GM18520 (cell line): ENCODE data around the gene LLGL2.

Experiments used
- ATAC-seq: cut with Tn5 transposase; IDR thresholded peaks from one replicate; pipeline ENCODE4 v1.9.1; 2021; ENCODE audit not compliant: unreplicated experiment

Gene LLGL2

DNA sequence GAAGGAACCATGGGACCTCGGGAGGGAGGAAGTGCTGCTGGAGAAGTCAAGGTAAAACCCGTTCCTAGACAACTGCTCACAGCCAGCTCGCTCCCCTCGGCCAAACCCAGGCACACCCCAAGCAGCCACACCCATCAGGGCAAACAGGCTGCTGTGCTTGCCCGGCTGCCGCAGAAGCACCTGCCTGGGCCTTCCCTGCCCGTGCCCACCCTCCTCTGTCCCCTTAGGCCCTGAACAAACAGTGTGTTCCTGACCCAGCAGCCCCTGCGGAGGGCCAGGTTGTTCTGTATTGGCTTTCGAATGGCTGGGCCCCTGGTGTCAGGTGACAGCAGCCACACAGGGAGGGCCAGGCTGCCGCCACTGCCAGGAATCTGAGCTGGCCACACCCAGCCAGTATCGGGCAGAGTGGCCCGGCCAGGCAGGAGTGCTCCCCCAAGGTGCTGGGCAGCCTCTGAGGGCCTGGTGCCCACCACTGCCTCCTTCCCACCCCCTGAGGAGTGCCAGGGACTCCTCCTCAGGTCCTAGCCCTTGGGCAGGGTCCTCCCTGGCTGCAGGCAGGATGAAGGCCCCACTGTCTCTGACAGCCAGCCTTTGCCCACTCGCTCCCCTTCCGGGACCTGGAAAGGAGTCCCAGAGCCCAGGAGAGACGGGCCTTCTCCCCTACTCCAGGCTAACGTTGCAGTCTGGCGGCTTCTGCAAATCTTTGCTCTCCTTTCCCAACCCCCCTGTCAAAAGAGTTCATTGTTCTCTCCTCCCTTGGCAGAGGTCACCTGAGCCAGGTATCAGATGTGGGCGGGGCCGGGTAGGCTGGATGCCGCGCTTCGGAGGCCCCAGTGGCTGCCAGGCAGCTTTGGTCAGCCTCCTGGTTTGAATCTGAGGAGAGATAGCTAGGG lies 24.0 kb downstream of the LLGL2 start:
- ATAC-seq = no peak

DNA sequence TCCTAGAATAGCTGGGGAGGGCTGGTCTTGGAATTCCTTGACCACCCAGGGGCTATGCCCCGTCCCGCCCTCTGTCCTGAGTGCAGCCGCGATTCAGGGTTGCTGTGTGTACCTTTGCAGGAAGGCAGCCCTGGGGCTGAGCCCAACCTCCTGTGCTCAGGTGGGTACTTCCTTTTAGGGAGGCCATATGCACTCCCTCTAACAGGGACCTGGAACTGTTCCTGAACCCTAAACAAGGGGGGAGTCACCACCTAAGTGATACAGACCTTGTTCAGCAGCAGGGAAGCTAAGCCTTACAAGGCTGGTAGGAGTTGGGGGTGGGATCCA lies 24.6 kb downstream of the LLGL2 start:
- no peak for ATAC-seq

DNA sequence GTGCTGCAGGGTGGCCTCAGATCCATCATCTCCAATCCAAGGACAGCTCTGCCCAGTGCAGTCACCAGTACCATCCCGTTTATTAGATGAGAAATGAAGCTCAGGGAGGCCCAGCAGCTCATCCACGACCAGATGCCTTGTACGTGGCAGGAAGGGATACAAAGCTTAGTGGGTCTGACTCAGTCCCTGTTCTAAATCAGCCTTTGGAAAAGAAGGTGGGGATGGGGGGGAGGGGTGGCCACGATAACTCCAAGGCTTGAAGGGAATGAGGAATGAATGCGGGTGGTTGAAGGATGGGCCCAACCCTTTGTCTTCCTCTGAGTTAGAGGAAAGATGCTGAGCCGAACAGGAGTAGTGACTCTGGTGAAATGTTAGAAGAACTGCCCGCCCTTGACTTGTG lies 25.8 kb downstream of the LLGL2 start:
- no peak for ATAC-seq

DNA sequence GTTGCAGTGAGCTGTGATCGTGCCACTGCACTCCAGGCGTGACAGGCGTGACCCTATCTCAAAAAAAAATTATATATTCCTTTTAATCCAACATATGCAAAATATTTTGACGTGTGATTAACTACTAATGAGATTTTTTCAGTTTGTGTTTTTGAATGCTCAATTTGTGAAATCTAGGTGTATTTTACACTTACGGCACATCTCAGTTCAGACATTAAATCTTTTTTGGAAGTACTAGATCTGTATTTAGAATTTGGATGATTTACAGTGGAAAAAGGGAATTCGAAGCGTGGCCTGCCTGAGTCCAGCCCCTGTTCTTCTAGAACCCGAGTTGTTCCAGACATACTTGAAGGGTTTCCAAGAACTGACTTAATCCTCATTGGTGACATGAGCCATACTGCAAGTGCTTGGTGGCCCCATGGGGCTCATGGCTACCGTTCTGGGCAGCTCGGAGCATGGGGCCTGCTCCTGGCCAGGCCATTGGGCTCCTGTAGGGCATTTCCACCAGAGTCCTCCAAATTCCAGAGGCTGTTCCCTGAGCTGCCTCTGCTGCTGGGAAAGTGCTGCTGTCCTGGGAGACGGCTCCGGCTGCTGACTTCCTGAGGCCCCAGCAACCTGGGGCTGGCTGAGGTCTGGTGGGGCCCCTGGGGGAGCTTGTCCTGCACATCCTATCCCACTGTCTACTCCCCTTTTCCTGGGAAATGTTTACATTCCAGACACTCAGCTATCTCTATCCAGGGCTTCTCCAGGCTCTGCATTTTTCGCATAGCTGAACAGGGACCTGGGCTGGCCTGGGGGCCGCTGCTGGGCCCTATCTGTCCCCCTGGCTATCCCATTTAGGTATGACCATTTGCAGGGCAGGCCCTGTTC lies 27.2 kb downstream of the LLGL2 start:
- no peak for ATAC-seq

DNA sequence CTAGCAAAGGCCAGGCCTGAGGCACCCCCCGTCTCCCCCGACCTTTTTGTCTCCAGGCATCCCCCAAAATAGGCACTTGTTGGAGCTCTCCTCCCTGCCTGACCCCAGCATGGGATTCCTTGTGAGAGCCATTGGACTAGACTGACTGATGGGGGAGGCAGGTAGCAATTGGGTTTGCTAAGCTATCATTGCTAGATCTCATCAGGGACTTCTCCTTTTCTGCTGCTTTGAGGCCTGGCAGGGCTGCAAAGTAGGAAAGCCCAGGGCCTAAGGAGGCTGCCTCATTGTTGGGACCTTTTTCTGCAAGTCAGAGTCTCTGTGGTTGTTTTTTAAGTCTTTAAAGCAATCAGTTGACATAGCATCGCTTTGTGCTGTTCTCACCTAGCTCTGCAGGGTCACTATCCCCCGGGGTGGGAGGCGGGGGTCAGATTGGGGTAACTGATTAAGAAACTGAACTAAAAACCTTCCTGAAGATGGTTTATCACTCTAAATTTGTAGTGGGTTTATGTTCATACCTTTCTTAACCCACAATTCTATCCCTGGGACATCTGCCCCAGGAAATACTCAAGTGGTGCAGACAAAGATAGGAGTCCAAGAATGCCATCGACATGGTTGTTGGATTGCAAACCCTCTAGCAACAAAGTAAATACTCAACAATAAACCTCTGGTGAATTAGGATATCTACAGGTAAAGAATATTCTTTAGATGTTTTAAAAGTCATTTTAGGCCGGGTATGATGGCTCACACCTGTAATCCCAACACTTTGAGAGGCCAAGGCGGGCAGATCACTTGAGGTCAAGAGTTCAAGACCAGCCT lies 28.0 kb downstream of the LLGL2 start:
- ATAC-seq = no peak

DNA sequence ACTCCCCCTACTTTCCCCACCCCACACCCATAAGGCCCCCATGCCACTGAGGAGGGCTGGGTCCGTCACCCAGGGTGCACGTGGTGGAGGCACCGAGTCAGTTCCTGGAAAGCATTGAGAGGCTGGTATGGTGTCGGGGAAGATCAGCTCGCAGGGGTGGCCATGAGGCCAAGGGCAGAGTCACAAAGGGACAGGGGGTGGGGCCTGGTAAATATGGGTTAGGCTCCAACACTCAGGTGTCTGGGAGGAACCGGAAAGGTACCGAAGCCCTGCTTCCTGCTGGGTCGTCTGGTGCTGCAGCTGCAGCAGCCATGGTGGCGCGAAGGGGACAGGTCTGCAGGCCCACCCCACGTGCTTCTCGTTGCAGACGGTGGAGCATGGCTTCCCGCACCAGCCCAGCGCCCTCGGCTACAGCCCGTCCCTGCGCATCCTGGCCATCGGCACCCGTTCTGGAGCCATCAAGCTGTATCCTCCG lies 30.2 kb downstream of the LLGL2 start:
- no peak for ATAC-seq

DNA sequence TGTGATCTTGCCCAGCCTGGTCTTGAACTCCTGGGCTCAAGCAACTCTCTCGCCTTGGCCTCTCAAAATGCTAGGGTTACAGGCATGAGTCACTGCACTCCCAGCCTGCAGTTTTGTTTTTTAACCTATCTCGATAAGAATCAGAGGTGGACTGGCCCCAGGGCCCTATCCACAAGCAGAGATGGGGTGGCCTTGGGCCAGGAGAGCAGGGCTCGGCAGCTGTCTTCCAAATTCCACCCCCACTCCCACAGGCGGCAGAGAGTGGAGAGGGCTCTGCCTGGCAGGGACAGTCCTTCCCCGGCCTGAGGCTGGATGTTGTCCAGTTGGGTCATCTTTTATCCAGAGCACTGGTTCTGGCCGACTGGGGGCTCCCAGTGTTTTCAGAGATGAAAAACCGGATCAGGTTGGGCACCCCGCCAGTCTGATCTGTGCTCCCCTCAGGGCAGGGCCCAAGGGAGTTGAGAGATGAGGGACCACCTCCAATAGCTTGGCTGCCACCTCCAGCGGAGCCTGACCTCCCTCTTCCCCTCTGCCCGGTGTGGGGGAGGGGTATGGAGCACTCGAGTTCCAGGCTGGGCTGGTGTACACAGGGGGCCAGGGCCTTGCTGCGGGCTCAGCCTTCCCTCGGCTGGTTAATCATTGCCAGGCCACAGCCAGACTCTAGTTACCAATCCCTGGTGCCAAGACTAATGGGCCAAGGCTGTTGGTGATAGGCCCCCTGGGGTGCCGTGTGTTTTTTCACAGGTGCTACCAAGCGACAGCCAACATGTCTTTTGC lies 31.8 kb downstream of the LLGL2 start:
- ATAC-seq = no peak

DNA sequence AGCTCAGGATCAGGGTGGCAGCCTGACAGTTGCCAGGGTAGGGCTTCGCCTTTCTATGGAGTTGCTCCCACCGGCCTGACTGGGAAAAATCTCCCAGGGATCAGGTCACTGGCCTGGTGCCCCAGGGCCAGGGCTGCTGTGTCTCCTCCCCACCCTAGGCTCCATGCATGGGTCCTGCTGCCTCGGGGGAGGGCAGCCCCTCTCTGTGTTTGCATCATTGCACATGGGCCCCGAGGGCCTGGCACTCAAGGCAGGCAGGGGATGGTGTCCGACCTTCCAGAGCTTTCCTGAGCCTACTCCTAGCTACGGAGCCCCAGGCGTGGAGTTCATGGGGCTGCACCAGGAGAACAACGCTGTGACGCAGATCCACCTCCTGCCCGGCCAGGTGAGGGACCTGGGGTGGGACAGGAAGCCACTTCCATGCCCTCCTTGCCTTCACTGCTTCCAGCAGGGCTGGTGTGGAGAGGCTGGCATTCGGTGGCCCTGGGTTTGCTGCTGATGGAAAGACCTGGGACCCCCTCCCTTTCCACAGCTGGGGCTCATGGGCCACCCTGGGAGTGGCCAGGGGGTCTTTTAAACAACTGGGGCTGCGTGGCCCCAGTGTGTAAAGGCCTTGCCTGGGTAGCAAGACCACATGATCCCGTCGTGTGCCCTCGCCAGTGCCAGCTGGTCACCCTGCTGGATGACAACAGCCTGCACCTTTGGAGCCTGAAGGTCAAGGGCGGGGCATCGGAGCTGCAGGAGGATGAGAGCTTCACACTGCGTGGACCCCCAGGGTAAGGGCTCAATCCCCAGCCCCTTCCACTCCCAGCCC lies 32.6 kb downstream of the LLGL2 start:
- no peak for ATAC-seq

DNA sequence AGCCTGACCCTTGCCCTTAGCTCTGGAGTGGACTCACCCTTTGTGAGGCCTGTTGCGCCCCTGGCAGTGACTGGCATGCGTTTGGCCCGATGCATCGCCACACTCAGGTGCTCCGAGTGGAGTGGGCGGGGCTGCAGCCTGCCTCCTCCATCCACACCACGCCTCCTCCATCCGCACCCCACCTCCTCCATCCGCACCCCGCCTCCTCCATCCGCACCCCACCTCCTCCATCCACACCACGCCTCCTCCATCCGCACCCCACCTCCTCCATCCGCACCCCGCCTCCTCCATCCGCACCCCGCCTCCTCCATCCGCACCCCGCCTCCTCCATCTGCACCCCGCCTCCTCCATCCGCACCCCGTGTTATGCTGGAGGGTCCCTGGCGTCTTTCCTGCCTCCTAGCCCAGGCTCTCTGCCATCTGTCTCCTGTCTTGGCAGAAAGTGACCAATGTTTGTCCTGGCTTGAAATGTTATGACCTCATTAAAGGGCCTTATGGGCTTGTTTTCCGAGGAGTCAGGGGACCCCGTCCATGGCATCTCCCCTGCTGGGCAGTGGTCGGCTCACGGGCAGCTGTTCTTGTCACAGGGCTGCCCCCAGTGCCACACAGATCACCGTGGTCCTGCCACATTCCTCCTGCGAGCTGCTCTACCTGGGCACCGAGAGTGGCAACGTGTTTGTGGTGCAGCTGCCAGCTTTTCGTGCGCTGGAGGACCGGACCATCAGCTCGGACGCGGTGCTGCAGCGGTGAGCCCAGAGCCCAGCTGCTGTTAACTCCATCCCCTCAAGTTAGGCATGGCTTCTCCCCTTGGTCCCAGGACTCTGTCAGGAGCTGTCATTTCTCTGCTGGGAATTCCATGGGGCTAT lies 33.4 kb downstream of the LLGL2 start:
- ATAC-seq = no peak

DNA sequence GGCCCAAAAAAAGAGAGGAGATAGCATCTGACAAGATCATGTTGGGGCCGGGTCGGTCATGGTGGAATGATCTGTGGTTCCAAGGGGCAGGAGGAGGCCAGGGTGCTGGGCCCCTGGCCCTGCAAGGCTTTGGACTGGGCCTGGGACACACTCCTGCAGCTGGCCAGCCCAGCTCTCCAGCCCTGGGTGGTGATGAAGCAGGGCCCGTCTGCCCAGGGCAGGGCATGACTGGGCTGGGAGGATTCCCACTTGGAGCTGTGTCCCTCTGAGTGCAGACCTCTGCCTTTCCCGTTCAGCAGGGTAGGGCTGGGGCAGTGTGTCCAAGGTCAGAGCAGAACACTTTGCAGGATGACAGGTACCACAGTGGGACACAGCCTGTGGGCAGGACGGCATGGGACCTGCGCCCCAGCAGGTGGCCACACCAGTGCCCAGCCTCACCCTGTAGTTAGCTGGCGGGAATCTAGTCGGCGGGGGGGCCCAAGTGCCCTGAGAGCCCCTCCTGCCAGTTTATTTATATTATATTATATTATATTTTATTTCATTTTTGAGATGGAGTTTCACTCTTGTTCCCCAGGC lies 34.5 kb downstream of the LLGL2 start:
- no peak for ATAC-seq

DNA sequence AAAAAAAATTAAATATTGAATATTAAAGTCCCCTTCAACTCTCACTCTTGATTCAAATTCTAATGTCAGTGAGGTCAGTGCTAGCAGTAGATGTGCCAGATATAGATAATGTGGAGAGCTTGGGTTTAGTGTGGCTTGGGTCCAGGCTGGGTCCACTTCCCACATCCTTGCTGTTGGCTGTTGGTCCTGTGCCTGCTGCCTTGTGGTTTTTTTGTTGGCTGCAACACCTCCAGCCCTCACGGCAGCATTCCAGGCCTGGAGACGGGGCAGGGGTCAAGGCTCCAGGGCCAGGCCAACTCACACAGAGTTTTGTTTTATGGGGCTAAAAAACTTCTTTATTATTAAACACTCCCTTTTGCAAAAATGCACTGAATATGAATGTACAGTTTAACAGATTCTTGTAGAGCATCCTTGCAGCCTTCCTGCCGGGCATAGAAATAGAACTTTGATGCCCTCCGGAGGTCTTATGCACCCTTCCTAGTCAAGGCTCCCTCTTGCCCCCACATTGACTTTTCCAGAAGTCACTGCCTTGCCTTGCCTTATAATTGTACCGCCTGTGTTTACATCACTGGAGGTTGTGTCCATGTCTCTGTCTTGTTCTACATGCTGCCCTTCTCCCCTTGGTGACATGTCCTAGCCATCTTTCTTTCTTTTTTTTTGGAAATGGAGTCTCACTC lies 36.6 kb downstream of the LLGL2 start:
- no peak for ATAC-seq

DNA sequence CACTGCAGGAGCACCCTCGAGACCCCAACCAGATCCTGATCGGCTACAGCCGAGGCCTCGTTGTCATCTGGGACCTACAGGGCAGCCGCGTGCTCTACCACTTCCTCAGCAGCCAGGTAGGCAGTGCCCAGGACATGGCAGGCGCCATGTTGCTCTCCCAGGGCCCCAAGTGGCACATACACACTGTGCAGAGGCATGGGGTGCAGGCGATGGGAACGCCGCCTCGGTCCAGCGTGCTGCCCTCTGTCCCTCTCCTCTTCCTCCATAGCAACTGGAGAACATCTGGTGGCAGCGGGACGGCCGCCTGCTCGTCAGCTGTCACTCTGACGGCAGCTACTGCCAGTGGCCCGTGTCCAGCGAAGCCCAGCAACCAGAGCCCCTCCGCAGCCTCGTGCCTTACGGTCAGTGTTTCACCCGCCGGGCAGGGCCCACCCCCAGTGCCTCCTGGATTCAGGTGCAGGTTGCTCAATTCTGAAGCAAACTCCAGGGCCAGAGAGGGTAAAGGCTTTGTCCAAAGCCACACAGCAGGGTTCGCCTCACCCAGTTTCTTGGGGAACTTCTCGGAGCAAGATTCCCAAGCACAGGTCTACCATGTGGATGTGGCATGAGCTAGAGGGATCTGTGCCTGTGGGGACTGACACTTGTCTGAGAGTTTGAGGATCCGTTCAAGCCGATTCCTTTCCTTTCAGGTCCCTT lies 37.7 kb downstream of the LLGL2 start:
- ATAC-seq = no peak

DNA sequence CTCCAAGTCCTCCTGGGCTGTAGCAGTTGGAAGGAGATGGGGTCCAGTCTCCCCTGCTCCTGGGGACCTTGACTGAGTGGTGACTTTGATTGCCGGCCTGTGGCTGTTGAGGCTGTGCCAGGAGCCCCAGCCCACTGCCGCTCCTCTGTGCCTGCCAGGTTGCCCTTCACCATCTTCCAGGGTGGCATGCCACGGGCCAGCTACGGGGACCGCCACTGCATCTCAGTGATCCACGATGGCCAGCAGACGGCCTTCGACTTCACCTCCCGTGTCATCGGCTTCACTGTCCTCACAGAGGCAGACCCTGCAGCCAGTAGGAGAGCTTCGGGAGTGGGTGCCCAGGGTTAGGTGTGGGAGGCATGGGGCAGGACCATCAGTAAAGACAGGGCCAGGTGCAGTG lies 38.7 kb downstream of the LLGL2 start:
- ATAC-seq = no peak

DNA sequence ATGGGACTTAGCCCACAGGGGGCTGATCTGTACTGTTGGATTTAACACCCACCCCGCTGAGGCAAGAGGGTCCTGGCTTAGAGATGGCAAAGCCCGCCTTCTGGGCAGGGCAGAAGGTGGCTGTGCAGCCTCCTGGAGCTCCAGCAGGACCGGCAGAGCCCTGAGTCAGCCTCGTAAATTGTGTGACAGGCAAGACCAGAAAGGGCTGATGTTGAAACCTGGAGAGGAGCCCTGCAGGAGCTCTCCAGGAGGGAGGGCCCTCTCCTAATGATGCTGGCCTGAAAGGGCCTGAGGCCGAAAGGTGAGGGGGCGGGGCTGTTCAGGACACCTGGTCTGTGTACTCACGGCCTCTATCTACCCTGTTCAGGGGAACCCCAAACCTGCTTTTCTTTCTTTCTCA lies 39.6 kb downstream of the LLGL2 start:
- ATAC-seq = no peak

DNA sequence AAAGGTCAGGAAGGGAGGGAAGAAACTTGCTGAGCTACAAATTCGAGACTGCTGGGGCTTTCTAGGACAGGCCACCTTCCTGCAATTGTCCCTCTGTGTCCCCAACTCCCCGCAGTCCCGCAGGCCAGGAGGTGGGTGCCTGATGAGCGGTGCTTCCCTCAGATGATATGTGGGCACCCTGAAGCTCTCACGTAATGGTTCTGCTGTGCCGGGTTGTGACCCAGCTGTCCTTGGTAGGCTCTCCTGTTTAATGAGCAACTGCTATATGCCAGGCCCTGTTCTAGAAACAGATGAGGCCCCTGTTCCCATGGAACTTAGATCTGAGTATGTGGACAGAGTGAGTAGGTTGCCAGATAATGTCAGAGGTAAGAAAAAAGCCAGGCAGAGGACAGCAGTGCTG lies 40.1 kb downstream of the LLGL2 start:
- no peak for ATAC-seq

DNA sequence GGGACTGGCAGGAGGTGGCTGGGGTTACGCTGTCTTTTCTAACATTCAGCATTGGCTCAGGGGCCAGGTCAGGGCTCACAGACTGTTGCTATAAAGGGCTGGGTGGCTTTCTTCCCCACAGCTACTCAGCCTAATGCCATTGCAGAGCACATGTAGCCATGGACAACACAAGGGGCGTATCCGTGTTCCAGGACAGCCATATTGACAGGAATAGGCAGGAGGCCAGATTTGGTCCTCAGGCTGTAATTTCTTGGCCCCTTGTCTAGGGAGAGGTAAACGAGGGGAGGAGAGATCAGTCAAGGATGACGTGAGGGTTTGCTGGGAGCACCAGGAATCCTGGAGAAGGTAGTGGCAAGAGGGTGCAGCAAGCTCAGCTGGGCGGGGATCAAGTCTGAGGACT lies 40.9 kb downstream of the LLGL2 start:
- ATAC-seq = no peak

DNA sequence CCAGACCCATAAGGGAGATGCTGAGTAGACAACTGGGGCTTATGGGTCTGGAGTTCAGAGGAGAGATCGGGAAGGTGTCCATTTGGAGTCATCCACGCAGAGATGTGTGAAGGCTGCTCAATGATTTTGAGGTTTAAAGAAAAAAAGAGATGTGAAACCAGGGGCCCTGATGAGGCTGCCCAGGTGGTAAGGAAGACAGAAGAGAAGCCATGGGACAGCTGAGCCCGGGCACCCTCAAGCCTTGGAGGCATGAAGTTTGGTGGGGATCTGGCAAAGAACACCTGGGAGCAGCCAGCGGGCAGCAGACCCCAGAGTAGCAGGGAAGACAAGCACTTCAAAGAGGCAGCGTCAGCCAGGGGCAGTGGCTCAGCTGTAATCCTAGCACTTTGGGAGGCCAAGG lies 41.3 kb downstream of the LLGL2 start:
- ATAC-seq = no peak
